K562 (cell line): ENCODE results near the gene FBXO21. TPM values are rescaled to one million over a fixed set of nuclear protein-coding genes. Genes with fewer than 3 reads are reported as not detected.

Experiments used
- ATAC-seq: fragments of 200-7000 bp; cut with Tn5 transposase; 3 replicates; pipeline ENCODE4 v1.9.1; 2020; ENCODE audit warnings: moderate library complexity
- BruUV-seq: library from RNA; stranded (reverse); fragments of 400-500 nt; replicated peaks from 2 replicates; lab custom pipeline; 2021; lab: Mats Ljungman, UMichigan
- CTCF ChIA-PET: fragments of 300-600 bp; formaldehyde crosslinking; extraction: SDS; loops from one replicate; lab custom pipeline; 2021; ENCODE audit warnings: low intra/inter-chr PET ratio; lab: Yijun Ruan, JAX
- POLR2A ChIA-PET: fragments of 300-600, 350-650 bp; sonication (Branson Sonifier 250); formaldehyde crosslinking; extraction: SDS; loops from one replicate; lab custom pipeline; 2021; ENCODE audit warnings: antibody characterized with exemption, inconsistent platforms; lab: Yijun Ruan, JAX
- DNase-seq, 4 experiments: peaks; one replicate each; pipeline versions ENCODE4 v3.0.0 to v3.0.0-alpha.2; 2011 to 2018; ENCODE audit warnings: low spot score in 3 of 4, mixed read lengths in 3 of 4; ENCODE audit errors: extremely low read depth in 1 of 4
- FAIRE-seq: peaks from 2 replicates; lab custom pipeline; 2011; peaks lifted over from hg19 to GRCh38; lab: Jason Lieb, UNC
- H2AFZ ChIP-seq: 2 replicates; pipeline ENCODE4 v1.6.0; 2011; ENCODE audit warnings: low read depth, low read length, control low read depth, inconsistent platforms
- H3K27ac ChIP-seq: fragments of 200-600 bp; 3 replicates; pipeline ENCODE4 v1.8.0; 2011; ENCODE audit warnings: low read depth, mild to moderate bottlenecking, control low read depth, inconsistent platforms, low read length, moderate library complexity, mixed read lengths; ENCODE audit errors: extremely low read depth
- H3K27me3 ChIP-seq, 2 experiments: fragments of 300-600 bp in 1 of 2; 2 replicates in 1 of 2; 3 replicates in 1 of 2; pipeline versions ENCODE4 v1.6.0 to v1.8.0; 2011; ENCODE audit warnings: inconsistent platforms in 2 of 2, low read length in 2 of 2, mild to moderate bottlenecking in 1 of 2, mixed read lengths in 1 of 2, moderate library complexity in 1 of 2; ENCODE audit not compliant: control insufficient read depth in 2 of 2, insufficient read depth in 2 of 2
- H3K36me3 ChIP-seq: fragments of 300-600 bp; 3 replicates; pipeline ENCODE4 v1.8.0; 2011; ENCODE audit warnings: mild to moderate bottlenecking, low read length, inconsistent platforms; ENCODE audit not compliant: control insufficient read depth, insufficient read depth
- H3K4me1 ChIP-seq, 2 experiments: fragments of 200-600 bp in 1 of 2; replicated peaks in 1 of 2; 2 replicates in 1 of 2; 3 replicates in 1 of 2; pipeline versions ENCODE4 v1.5.1 to v1.8.0; 2011; ENCODE audit warnings: inconsistent platforms in 2 of 2, low read length in 2 of 2, mild to moderate bottlenecking in 1 of 2, mixed read lengths in 1 of 2, moderate library complexity in 1 of 2; ENCODE audit not compliant: control insufficient read depth in 2 of 2, insufficient read depth in 2 of 2
- H3K4me2 ChIP-seq: 2 replicates; pipeline ENCODE4 v1.6.1; 2011; ENCODE audit warnings: low read length, control low read depth, inconsistent platforms, mixed read lengths; ENCODE audit not compliant: insufficient read depth
- H3K4me3 ChIP-seq: fragments of 200-600 bp; sonication (generic), shearing (Covaris generic); 2 replicates; pipeline ENCODE4 v1.5.1; 2016; ENCODE audit warnings: control low read depth, inconsistent platforms
- H3K79me2 ChIP-seq: fragments of 200-600 bp; 3 replicates; pipeline ENCODE4 v1.8.0; 2011; ENCODE audit warnings: low read length, inconsistent platforms; ENCODE audit not compliant: control insufficient read depth, insufficient read depth
- H3K9ac ChIP-seq, 2 experiments: 2 replicates each; pipeline versions ENCODE4 v1.6.0 to v1.6.1; 2011; ENCODE audit warnings: low read depth in 2 of 2, low read length in 2 of 2, control low read depth in 1 of 2, inconsistent platforms in 1 of 2, mild to moderate bottlenecking in 1 of 2, mixed read lengths in 1 of 2; ENCODE audit not compliant: insufficient read depth in 1 of 2
- H3K9me1 ChIP-seq: one replicate; pipeline ENCODE4 v1.6.0; 2011; ENCODE audit warnings: inconsistent platforms, mild to moderate bottlenecking, low read length, moderate library complexity; ENCODE audit not compliant: control insufficient read depth, insufficient read depth
- H3K9me3 ChIP-seq: replicated peaks from 2 replicates; pipeline ENCODE4 v1.5.1; 2011; ENCODE audit warnings: low read depth, low read length, inconsistent platforms; ENCODE audit not compliant: control insufficient read depth, insufficient read depth
- H4K20me1 ChIP-seq: replicated peaks from 2 replicates; pipeline ENCODE4 v1.6.1; 2011; ENCODE audit warnings: low read length, inconsistent platforms, mixed read lengths; ENCODE audit not compliant: control insufficient read depth, insufficient read depth
- E2F6 ChIP-seq, 2 experiments: IDR thresholded peaks; 2 replicates each; pipeline ENCODE4 v1.6.1; 2011; ENCODE audit warnings: borderline replicate concordance in 1 of 2, control low read depth in 1 of 2, low read depth in 1 of 2, low read length in 1 of 2, mild to moderate bottlenecking in 1 of 2, mixed read lengths in 1 of 2, moderate library complexity in 1 of 2; ENCODE audit not compliant: insufficient read depth in 1 of 2, insufficient read length in 1 of 2, poor library complexity in 1 of 2, severe bottlenecking in 1 of 2; ENCODE audit errors: extremely low read depth in 1 of 2
- MAFG ChIP-seq: fragments of 450-650 bp; conservative IDR thresholded peaks from 2 replicates; pipeline ENCODE4 v1.6.1; 2016; ENCODE audit warnings: missing genetic modification characterization, missing compliant biosample characterization
- MCM5 ChIP-seq: fragments of 450-650 bp; IDR thresholded peaks from 2 replicates; pipeline ENCODE4 v1.6.1; 2016; ENCODE audit warnings: low read depth
- NR3C1 ChIP-seq: sonication (generic); formaldehyde crosslinking; IDR thresholded peaks from 2 replicates; pipeline ENCODE4 v1.8.1; 2022; ENCODE audit warnings: missing genetic modification reagents
- ZBTB26 ChIP-seq: fragments of 450-650 bp; formaldehyde crosslinking; IDR thresholded peaks from 2 replicates; pipeline ENCODE4 v1.4.0; 2022; ENCODE audit warnings: missing genetic modification characterization
- ZNF24 ChIP-seq: fragments of 450-650 bp; IDR thresholded peaks from 2 replicates; pipeline ENCODE4 v1.6.1; 2016
- ZNF347 ChIP-seq: fragments of 450-650 bp; formaldehyde crosslinking; IDR thresholded peaks from 2 replicates; pipeline ENCODE4 v1.4.0; 2020; ENCODE audit warnings: low read depth, mild to moderate bottlenecking, moderate library complexity
- ZNF398 ChIP-seq: fragments of 250-450 bp; sonication (Bioruptor Pico); IDR thresholded peaks from 2 replicates; pipeline ENCODE4 v1.8.0; 2021; ENCODE audit warnings: moderate library complexity, mild to moderate bottlenecking, inconsistent platforms
- WGBS: fragments of 100-300 bp; shearing (Covaris generic); methylation state at CpG from one replicate; pipeline ENCODE4 v1.1.6; 2016; ENCODE audit warnings: low coverage, mixed read lengths; ENCODE audit not compliant: insufficient coverage; ENCODE audit errors: missing lambda C conversion rate; 5-methylcytosine and 5-hydroxymethylcytosine counted together
- in situ Hi-C: fragments of 300-500 bp; cut with MboI; formaldehyde crosslinking; loops from 4 replicates; pipeline ENCODE4 v1.15.0; 2018; ENCODE audit warnings: inconsistent platforms, mixed read lengths
- intact Hi-C: fragments of 100-400 bp; cut with micrococcal nuclease; formaldehyde crosslinking; loops from 2 replicates; pipeline ENCODE4 v1.14.2; 2022
- polyA plus RNA-seq, 8 experiments: library from polyadenylated mRNA; depleted of rRNA in 4 of 8; stranded (reverse) in 5 of 8; unstranded in 3 of 8; fragments of >200 nt; fragmentation: Nextera tagmentation in 2 of 8; fragmentation: Illumina TruSeq in 1 of 8; extraction: Ambion mirVana in 2 of 8; extraction: Trizol in 1 of 8; gene quantifications; 2 replicates each; pipeline versions ENCODE4 v1.2.1 to v1.2.3, GENCODE V29; 2011 to 2014; ENCODE audit warnings: inconsistent platforms in 1 of 8, missing spikeins in 1 of 8
- total RNA-seq, 7 experiments: library from RNA; depleted of rRNA in 6 of 7; stranded (reverse); fragments of >200 nt in 6 of 7; fragmentation: Illumina TruSeq in 2 of 7; extraction: Trizol in 2 of 7; gene quantifications; 2 replicates each; pipeline versions ENCODE4 v1.2.1 to v1.2.3, GENCODE V29; 2011 to 2021; ENCODE audit warnings: low replicate concordance in 1 of 7

The FBXO21 gene
- total and polyA plus RNA-seq, 9 of the 15 experiments (the other 6 are each of a cell fraction or from before 2014, with no cell fraction given), result 3.0 to 50.9 (median 9.1) TPM

- no peak for ATAC-seq
- no peak overlapping the region for H2AFZ ChIP-seq
- ChIA-PET CTCF (interaction anchor here (0.6 to 2.4 kb wide), 3 partner anchors 109 to 157 kb away, joined by 3 to 33 read pairs (median 3); no protein-coding TSS in a partner anchor), POLR2A (no interaction called here)
- H3K4me1 ChIP-seq, result no peaks in the 10 kb centered on the region; a peak in 1 of 5 replicates
- H4K20me1 ChIP-seq, result no peaks in the 10 kb centered on the region
- peaks cover 9 to 14% of the 10 kb centered on the region in 2 experiments; a peak in 2 of 5 replicates for H3K27me3 ChIP-seq
- FAIRE-seq, result no peak
- H3K9ac ChIP-seq, result no peak overlapping the region
- no TSS peak for BruUV-seq
- no peak overlapping the region for H3K4me3 ChIP-seq
- H3K9me1 ChIP-seq, result no peaks in the 10 kb centered on the region
- intact Hi-C loops (no loop called here), in situ Hi-C loops (loop anchor here (25.0 kb wide), 1 partner anchor 1172 kb away; no protein-coding TSS in a partner anchor)
- 54% methylated on average over 2 of the region's 2 CpGs for WGBS
- H3K27ac ChIP-seq, result no peak overlapping the region
- TF ChIP-seq MCM5 (no peak), ZNF24 (no peak)
- H3K79me2 ChIP-seq, result no peaks in the 10 kb centered on the region
- no peaks in the 10 kb centered on the region for H3K36me3 ChIP-seq
- H3K4me2 ChIP-seq, result no peak overlapping the region
- DNase-seq, result no peak
- H3K9me3 ChIP-seq, result no peaks in the 10 kb centered on the region
These were observed 55.5 kb downstream of the FBXO21 start for GRCh38 chr12:117134721-117135120.

GRCh38 chr12:117134059-117134458 lies 56.2 kb downstream of the FBXO21 start:
- ChIA-PET POLR2A (no interaction called here), CTCF (interaction anchor here (1.2 kb wide), 1 partner anchor 109 kb away, joined by 3 read pairs; no protein-coding TSS in a partner anchor)
- no peak overlapping the region for H3K4me3 ChIP-seq
- H3K27ac ChIP-seq, result no peak overlapping the region
- intact Hi-C loops (no loop called here), in situ Hi-C loops (loop anchor here (25.0 kb wide), 1 partner anchor 1172 kb away; no protein-coding TSS in a partner anchor)
- no peaks in the 10 kb centered on the region for H3K79me2 ChIP-seq
- H3K4me1 ChIP-seq, result no peaks in the 10 kb centered on the region; a peak in 1 of 5 replicates
- WGBS, result 35% methylated on average over 10 of the region's 10 CpGs
- no peaks in the 10 kb centered on the region for H3K36me3 ChIP-seq
- no peaks in the 10 kb centered on the region for H4K20me1 ChIP-seq
- H3K27me3 ChIP-seq, result peaks cover 9 to 14% of the 10 kb centered on the region in 2 experiments; a peak in 2 of 5 replicates
- ATAC-seq (peak; percentile 47; the same call in 2 of the 3 replicates), FAIRE-seq (no peak), DNase-seq (no peak)
- H3K9ac ChIP-seq, result peak overlapping the region in 1 of 2 experiments; percentile 48; a peak in 1 of 4 replicates
- H3K9me1 ChIP-seq, result no peaks in the 10 kb centered on the region
- no TSS peak for BruUV-seq
- no peak overlapping the region for H3K4me2 ChIP-seq
- H2AFZ ChIP-seq, result peak overlapping the region; percentile 81; the same call in 1 of the 2 replicates
- H3K9me3 ChIP-seq, result 0 out of 2 replicates have a peak, but pooled peaks cover under 1% of the 10 kb centered on the region
- TF ChIP-seq NR3C1 (no peak), ZNF347 (CRISPR knock-in tag) (no peak), MAFG (tag) (0 out of 2 replicates have a peak, but pooled peaks have one; percentile 5), ZBTB26 (CRISPR knock-in tag) (no peak), E2F6 (IDR thresholded peaks at IDR 0.05; ENCODE audit: borderline replicate concordance in 1 of 2, extremely low read depth in 1 of 2, insufficient read depth in 1 of 2, insufficient read length in 1 of 2, low read depth in 1 of 2, low read length in 1 of 2, poor library complexity in 1 of 2, severe bottlenecking in 1 of 2) (peak in 1 of 2 experiments; percentile 25), ZNF398 (CRISPR knock-in tag) (no peak)
